ENCODE results near the gene STT3A.
A peak's percentile ranks its signal among the peaks of the same experiment; 100 is the strongest.

DNA sequence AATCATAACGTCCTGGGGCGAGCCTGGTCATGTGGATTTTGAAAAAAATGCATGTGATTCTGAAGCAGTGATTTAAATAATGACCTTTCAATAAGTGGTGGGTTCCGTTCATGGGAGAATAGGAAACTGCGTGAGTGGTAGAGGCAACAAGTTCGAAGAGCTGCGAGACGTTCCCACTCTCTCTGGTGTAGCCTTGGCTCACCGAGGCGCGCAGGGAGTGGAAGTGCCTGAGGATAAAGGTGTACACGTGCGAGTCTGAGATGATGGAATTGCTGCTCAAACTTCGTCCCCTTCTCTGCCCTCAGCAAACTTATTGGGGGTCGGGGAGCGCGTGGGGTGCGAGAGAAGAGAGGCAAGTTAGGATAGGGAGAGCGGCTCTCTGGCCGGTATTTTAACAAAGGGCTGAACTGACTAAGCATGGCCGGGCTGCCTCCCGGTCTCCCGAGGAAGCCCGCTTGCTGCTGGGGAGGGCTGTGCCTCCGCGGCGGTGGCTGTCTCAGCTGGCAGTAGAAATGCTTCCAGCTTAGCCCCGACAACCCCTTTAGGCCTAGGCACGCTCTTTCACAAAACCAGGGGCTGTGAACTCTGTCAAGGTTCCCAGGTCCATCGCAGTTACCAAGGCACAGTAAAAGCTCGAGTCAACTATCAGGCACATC, 875 bp upstream of the STT3A start:
- TF ChIP-seq, protein P1, sequence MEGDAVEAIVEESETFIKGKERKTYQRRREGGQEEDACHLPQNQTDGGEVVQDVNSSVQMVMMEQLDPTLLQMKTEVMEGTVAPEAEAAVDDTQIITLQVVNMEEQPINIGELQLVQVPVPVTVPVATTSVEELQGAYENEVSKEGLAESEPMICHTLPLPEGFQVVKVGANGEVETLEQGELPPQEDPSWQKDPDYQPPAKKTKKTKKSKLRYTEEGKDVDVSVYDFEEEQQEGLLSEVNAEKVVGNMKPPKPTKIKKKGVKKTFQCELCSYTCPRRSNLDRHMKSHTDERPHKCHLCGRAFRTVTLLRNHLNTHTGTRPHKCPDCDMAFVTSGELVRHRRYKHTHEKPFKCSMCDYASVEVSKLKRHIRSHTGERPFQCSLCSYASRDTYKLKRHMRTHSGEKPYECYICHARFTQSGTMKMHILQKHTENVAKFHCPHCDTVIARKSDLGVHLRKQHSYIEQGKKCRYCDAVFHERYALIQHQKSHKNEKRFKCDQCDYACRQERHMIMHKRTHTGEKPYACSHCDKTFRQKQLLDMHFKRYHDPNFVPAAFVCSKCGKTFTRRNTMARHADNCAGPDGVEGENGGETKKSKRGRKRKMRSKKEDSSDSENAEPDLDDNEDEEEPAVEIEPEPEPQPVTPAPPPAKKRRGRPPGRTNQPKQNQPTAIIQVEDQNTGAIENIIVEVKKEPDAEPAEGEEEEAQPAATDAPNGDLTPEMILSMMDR (IDR thresholded peaks at IDR 0.05; ENCODE audit: extremely low read depth in 1 of 2, insufficient read depth in 1 of 2, low read depth in 1 of 2, low read length in 2 of 2), result no peak
- TF ChIP-seq MAX (IDR thresholded peaks at IDR 0.05; ENCODE audit: insufficient read depth, insufficient read length) (no peak), EZH2 (IDR thresholded peaks at IDR 0.05; ENCODE audit: borderline replicate concordance, low read depth, low read length, severe bottlenecking) (no peak), POLR2AphosphoS5 (IDR thresholded peaks at IDR 0.05; ENCODE audit: insufficient read depth, low read depth, low read length) (peak; percentile 38), POLR2A (IDR thresholded peaks at IDR 0.05; ENCODE audit: low read depth, low read length) (peak; percentile 71), FOS (IDR thresholded peaks at IDR 0.05; ENCODE audit: borderline replicate concordance, insufficient read depth, low read length) (no peak)

Measured in endothelial cell of umbilical vein (primary cell).